Forelimb muscle (tissue), 1 donor: ENCODE results near the gene ID4. TPM values are rescaled to one million over a fixed set of nuclear protein-coding genes. Genes with fewer than 3 reads are reported as not detected.
"Not testable (repeated sequence)": the region's sequence is repeated elsewhere in the genome, so short reads cannot be mapped to it uniquely, and the experiment has no call there.

Experiments used
- DNase-seq: peaks from one replicate; pipeline ENCODE4 v3.0.0-alpha.2; 2013; ENCODE audit warnings: low read depth
- polyA plus RNA-seq: library from polyadenylated mRNA; unstranded; fragments of 120-200 nt; gene quantifications from one replicate; pipeline ENCODE4 v1.2.1, GENCODE V29; 2013; ENCODE audit not compliant: insufficient read length

ID4 gene
- polyA plus RNA-seq, 1 donor: 3.4 TPM

GRCh38 chr6:19833947-19834346, 3.2 kb upstream of the ID4 start:
- no peak for DNase-seq

GRCh38 chr6:19834858-19835257, 2.3 kb upstream of the ID4 start:
- DNase-seq: no peak

GRCh38 chr6:19835605-19836004, 1.6 kb upstream of the ID4 start:
- no peak for DNase-seq

- no peak for DNase-seq
Measured at GRCh38 chr6:19837511-19838441, 606 bp downstream of the ID4 start.

- DNase-seq: no peak
Measured at GRCh38 chr6:19838442-19839236, 1.5 kb downstream of the ID4 start.

- DNase-seq: no peak
Measured at GRCh38 chr6:19839237-19839546, 2.0 kb downstream of the ID4 start.

GRCh38 chr6:19839788-19840187, 2.6 kb downstream of the ID4 start:
- DNase-seq: no peak

GRCh38 chr6:19841181-19841580, 4.0 kb downstream of the ID4 start:
- no peak for DNase-seq

- no peak for DNase-seq
Measured at GRCh38 chr6:19842030-19842615, 5.0 kb downstream of the ID4 start.

- DNase-seq: no peak
Measured at GRCh38 chr6:19844689-19845088, 7.5 kb downstream of the ID4 start.

GRCh38 chr6:19845266-19846041, 8.3 kb downstream of the ID4 start:
- no peak for DNase-seq

- no peak for DNase-seq
Measured at GRCh38 chr6:19848465-19849029, 11.4 kb downstream of the ID4 start.

GRCh38 chr6:19849196-19849595, 12.0 kb downstream of the ID4 start:
- no peak for DNase-seq

GRCh38 chr6:19849755-19850154, 12.6 kb downstream of the ID4 start:
- no peak for DNase-seq

- no peak for DNase-seq
Measured at GRCh38 chr6:19851241-19852089, 14.3 kb downstream of the ID4 start.

GRCh38 chr6:19852090-19852457, 14.9 kb downstream of the ID4 start:
- DNase-seq: no peak

- DNase-seq: no peak
Measured at GRCh38 chr6:19852927-19853326, 15.8 kb downstream of the ID4 start.

- DNase-seq: not testable (repeated sequence)
Measured at GRCh38 chr6:19854421-19855015, 17.3 kb downstream of the ID4 start.

- DNase-seq: no peak
Measured at GRCh38 chr6:19855536-19855935, 18.4 kb downstream of the ID4 start.

- DNase-seq: no peak
Measured at GRCh38 chr6:19857139-19857538, 20.0 kb downstream of the ID4 start.
